ENCODE data around the gene CNTNAP2.

- TF ChIP-seq EZH2 (IDR thresholded peaks at IDR 0.05) (no peak), POLR2AphosphoS5 (IDR thresholded peaks at IDR 0.05; ENCODE audit: borderline replicate concordance, low read depth, low read length) (no peak), FOXP2 (optimal IDR thresholded peaks at IDR 0.05; ENCODE audit: control extremely low read depth, extremely low read length, insufficient read depth) (no peak)
These were observed 1987.6 kb downstream of the CNTNAP2 start for GRCh38 chr7:148104136-148104716.
